Measurements from ENCODE around the gene FNDC7. TPM values are rescaled to one million over a fixed set of nuclear protein-coding genes. Genes with fewer than 3 reads are reported as not detected.

The FNDC7 gene
- polyA plus RNA-seq, 10 donors, result not detected

Other genes starting within 250 kb of the FNDC7 start
- 10 to 100 TPM; 13.1 to 16.8 (median 14.5) TPM for gene EEIG2, start 152.8 kb upstream of the FNDC7 start, polyA plus RNA-seq (ENCODE audit: insufficient read length in 10 of 10)
- gene HENMT1, start 51.8 kb upstream of the FNDC7 start, polyA plus RNA-seq (ENCODE audit: insufficient read length in 10 of 10), result 10 to 100 TPM; 17.1 to 24.1 (median 19.9) TPM
- gene PRPF38B, start 20.6 kb upstream of the FNDC7 start, polyA plus RNA-seq (ENCODE audit: insufficient read length in 10 of 10), result 10 to 100 TPM; 35.1 to 54.2 (median 42.8) TPM
- 10 to 100 TPM; 21.5 to 44.2 (median 29.6) TPM for gene STXBP3, start 33.8 kb downstream of the FNDC7 start, polyA plus RNA-seq (ENCODE audit: insufficient read length in 10 of 10)
- gene AKNAD1, start 144.2 kb downstream of the FNDC7 start, polyA plus RNA-seq (ENCODE audit: insufficient read length in 10 of 10), result 1 to 10 TPM in 9 of 10 donors, under 1 TPM in 1; 0.82 to 3.3 (median 1.7) TPM
- 10 to 100 TPM; 31.3 to 49.4 (median 40.6) TPM for gene GPSM2, start 164.1 kb downstream of the FNDC7 start, polyA plus RNA-seq (ENCODE audit: insufficient read length in 10 of 10)

Data from muscle of back (tissue), 10 donors.